OCI-LY7 (cell line): ENCODE measurements around the gene NUDT9. TPM values are rescaled to one million over a fixed set of nuclear protein-coding genes. Genes with fewer than 3 reads are reported as not detected.

Source experiments
- BruUV-seq: library from RNA; stranded (reverse); fragments of 400-500 nt; replicated peaks from 2 replicates; lab custom pipeline; 2021; lab: Mats Ljungman, UMichigan
- CTCF ChIA-PET: fragments of 300-600 bp; sonication (Branson Sonifier 250); formaldehyde crosslinking; loops from one replicate; lab custom pipeline; 2022; ENCODE audit warnings: antibody characterized with exemption; ENCODE audit not compliant: unreplicated experiment; lab: Charles Lee
- POLR2A ChIA-PET: fragments of 300-600 bp; sonication (Branson Sonifier 250); formaldehyde crosslinking; loops from one replicate; lab custom pipeline; 2022; ENCODE audit warnings: antibody characterized with exemption; lab: Charles Lee
- DNase-seq: peaks from one replicate; pipeline ENCODE4 v3.0.0-alpha.2; 2015; ENCODE audit warnings: low spot score
- H2AFZ ChIP-seq: fragments of 200-600 bp; sonication (generic), shearing (Covaris generic); 2 replicates; pipeline ENCODE4 v1.6.1; 2014; ENCODE audit warnings: mild to moderate bottlenecking, antibody characterized with exemption, low read length, moderate library complexity
- H3K27ac ChIP-seq: fragments of 200-600 bp; sonication (generic); 2 replicates; pipeline ENCODE4 v1.5.1; 2014; ENCODE audit warnings: mixed run types, low read depth, mild to moderate bottlenecking, moderate library complexity, low read length, inconsistent platforms; ENCODE audit not compliant: poor library complexity, severe bottlenecking
- H3K36me3 ChIP-seq: fragments of 200-600 bp; sonication (generic); 2 replicates; pipeline ENCODE4 v1.6.1; 2014; ENCODE audit warnings: mild to moderate bottlenecking, antibody characterized with exemption, low read length, moderate library complexity, mixed read lengths; ENCODE audit not compliant: insufficient read depth
- H3K4me1 ChIP-seq: fragments of 200-600 bp; sonication (generic); 2 replicates; pipeline ENCODE4 v1.5.1; 2014; ENCODE audit warnings: mild to moderate bottlenecking, low read length; ENCODE audit not compliant: insufficient read depth, poor library complexity, severe bottlenecking
- H3K4me2 ChIP-seq: fragments of 200-600 bp; sonication (generic); 2 replicates; pipeline ENCODE4 v1.6.1; 2014; ENCODE audit warnings: mild to moderate bottlenecking, low read length
- H3K4me3 ChIP-seq: fragments of 200-600 bp; sonication (generic); 2 replicates; pipeline ENCODE4 v1.5.1; 2014; ENCODE audit warnings: mild to moderate bottlenecking, low read depth, low read length; ENCODE audit not compliant: poor library complexity, severe bottlenecking
- H3K79me2 ChIP-seq: fragments of 200-600 bp; sonication (generic); 2 replicates; pipeline ENCODE4 v1.6.1; 2016; ENCODE audit warnings: low read depth, mild to moderate bottlenecking, low read length, moderate library complexity, mixed read lengths; ENCODE audit not compliant: insufficient read depth
- H3K9me2 ChIP-seq: fragments of 200-600 bp; sonication (generic); 2 replicates; pipeline ENCODE4 v1.6.1; 2016; ENCODE audit warnings: mild to moderate bottlenecking, low read length, mixed read lengths; ENCODE audit not compliant: insufficient read depth
- H3K9me3 ChIP-seq: fragments of 200-600 bp; sonication (generic); 2 replicates; pipeline ENCODE4 v1.6.1; 2014; ENCODE audit warnings: mild to moderate bottlenecking, mixed run types, low read length, mixed read lengths
- H4K20me1 ChIP-seq: fragments of 200-600 bp; sonication (generic); 2 replicates; pipeline ENCODE4 v1.6.1; 2014; ENCODE audit warnings: mild to moderate bottlenecking, antibody characterized with exemption, low read length, moderate library complexity, mixed read lengths; ENCODE audit not compliant: insufficient read depth
- CTCF ChIP-seq: fragments of 200-600 bp; sonication (generic); conservative IDR thresholded peaks from 2 replicates; pipeline ENCODE4 v1.5.1; 2014; ENCODE audit warnings: mild to moderate bottlenecking, antibody characterized with exemption, low read length, moderate library complexity, mixed read lengths
- EZH2phosphoT487 ChIP-seq: fragments of 200-600 bp; sonication (generic); IDR thresholded peaks from 2 replicates; pipeline ENCODE4 v1.6.1; 2018; ENCODE audit warnings: low read depth, borderline replicate concordance, mild to moderate bottlenecking, mixed run types, antibody characterized with exemption, low read length, moderate library complexity, mixed read lengths
- intact Hi-C: fragments of 100-400 bp; cut with micrococcal nuclease; formaldehyde crosslinking; loops from one replicate; pipeline ENCODE4 v1.10.0; 2022; ENCODE audit not compliant: unreplicated experiment
- total RNA-seq, 2 experiments: library from RNA; depleted of rRNA in 1 of 2; stranded (reverse); fragments of >200 nt in 1 of 2; shearing (Covaris generic) in 1 of 2; gene quantifications; 2 replicates each; pipeline ENCODE4 v1.2.3, GENCODE V29; 2014 to 2022

NUDT9 gene
- total RNA-seq, 2 experiments from 2014 or later, result 9.0 to 16.5 TPM

- no peaks in the 10 kb centered on the region for H3K36me3 ChIP-seq
- intact Hi-C loops, result no loop called here
- TF ChIP-seq CTCF, result peak; percentile 74
- no peak for TF ChIP-seq EZH2phosphoT487
- no peaks in the 10 kb centered on the region for H3K9me2 ChIP-seq
- H2AFZ ChIP-seq, result no peak overlapping the region
- POLR2A ChIA-PET, result interaction anchor here (0.6 kb wide), 1 partner anchor 590 kb away, joined by 3 read pairs; no protein-coding TSS in a partner anchor
- no peak overlapping the region for H3K4me2 ChIP-seq
- DNase-seq, result peak; percentile 4
- H3K27ac ChIP-seq, result no peak overlapping the region
- CTCF ChIA-PET, result no interaction called here
- BruUV-seq, result no TSS peak
- no peaks in the 10 kb centered on the region for H4K20me1 ChIP-seq
- no peak overlapping the region for H3K4me3 ChIP-seq
- H3K4me1 ChIP-seq, result no peaks in the 10 kb centered on the region
- H3K9me3 ChIP-seq, result no peaks in the 10 kb centered on the region
- H3K79me2 ChIP-seq, result no peaks in the 10 kb centered on the region
Observed at GRCh38 chr4:87497159-87497558, 74.8 kb downstream of the NUDT9 start.

- POLR2A ChIA-PET, result interaction anchor here (0.5 to 0.6 kb wide), 2 partner anchors 194 to 590 kb away, joined by 3 read pairs; no protein-coding TSS in a partner anchor
- Histone ChIP-seq H3K9me2 (no peaks in the 10 kb centered on the region), H3K4me1 (no peaks in the 10 kb centered on the region), H3K79me2 (no peaks in the 10 kb centered on the region), H3K4me3 (no peak overlapping the region), H3K36me3 (no peaks in the 10 kb centered on the region), H3K4me2 (no peak overlapping the region), H4K20me1 (no peaks in the 10 kb centered on the region), H3K27ac (no peak overlapping the region), H2AFZ (no peak overlapping the region), H3K9me3 (no peaks in the 10 kb centered on the region)
- DNase-seq, result no peak
- CTCF ChIA-PET, result no interaction called here
- TF ChIP-seq EZH2phosphoT487 (no peak), CTCF (no peak)
- intact Hi-C loops, result no loop called here
- no TSS peak for BruUV-seq
Observed at GRCh38 chr4:87497578-87497977, 75.2 kb downstream of the NUDT9 start.

GRCh38 chr4:87498446-87498900 lies 76.1 kb downstream of the NUDT9 start:
- Histone ChIP-seq H3K4me2 (no peak overlapping the region), H3K4me1 (no peaks in the 10 kb centered on the region), H3K27ac (no peak overlapping the region), H3K79me2 (no peaks in the 10 kb centered on the region), H3K36me3 (no peaks in the 10 kb centered on the region), H3K4me3 (no peak overlapping the region), H2AFZ (no peak overlapping the region), H3K9me3 (no peaks in the 10 kb centered on the region), H4K20me1 (no peaks in the 10 kb centered on the region), H3K9me2 (no peaks in the 10 kb centered on the region)
- POLR2A ChIA-PET, result interaction anchor here (0.7 kb wide), 1 partner anchor 32 kb away, joined by 3 read pairs; no protein-coding TSS in a partner anchor
- BruUV-seq, result no TSS peak
- intact Hi-C loops, result no loop called here
- CTCF ChIA-PET, result no interaction called here
- TF ChIP-seq CTCF (no peak), EZH2phosphoT487 (no peak)
- no peak for DNase-seq
